AG04450 (cell line): Measurements from ENCODE around the gene SLC9A1. TPM values are rescaled to one million over a fixed set of nuclear protein-coding genes. Genes with fewer than 3 reads are reported as not detected.

Experiments used
- CTCF ChIA-PET: fragments of 300-600, 350-600 bp; formaldehyde crosslinking; extraction: SDS; loops from one replicate; lab custom pipeline; 2022; ENCODE audit warnings: antibody characterized with exemption, inconsistent platforms; lab: Charles Lee
- POLR2A ChIA-PET: fragments of 350-600 bp; formaldehyde crosslinking; extraction: SDS; loops from one replicate; lab custom pipeline; 2021; ENCODE audit warnings: antibody characterized with exemption, inconsistent platforms; lab: Yijun Ruan, JAX
- DNase-seq: peaks from one replicate; pipeline ENCODE4 v3.0.0-alpha.2; 2011; ENCODE audit warnings: low read depth, low spot score
- H3K27ac ChIP-seq: one replicate; pipeline ENCODE4 v1.5.1; 2012; ENCODE audit warnings: low read depth, low read length, control low read depth
- H3K27me3 ChIP-seq: one replicate; pipeline ENCODE4 v1.6.0; 2012; ENCODE audit warnings: low read length; ENCODE audit not compliant: control insufficient read depth, insufficient read depth
- H3K4me3 ChIP-seq: 2 replicates; pipeline ENCODE4 v1.5.1; 2011; ENCODE audit warnings: mild to moderate bottlenecking, low read depth, low read length, control low read depth
- H3K9me3 ChIP-seq: 2 replicates; pipeline ENCODE4 v1.5.1; 2012; ENCODE audit warnings: low read length; ENCODE audit not compliant: control insufficient read depth, insufficient read depth
- polyA plus RNA-seq: library from polyadenylated mRNA; depleted of rRNA; stranded (reverse); fragments of >200 nt; gene quantifications from 2 replicates; pipeline ENCODE4 v1.2.3, GENCODE V29; 2011
- TF ChIP-seq, protein P1 (sequence below): IDR thresholded peaks from 2 replicates; pipeline ENCODE4 v1.5.1; 2011; ENCODE audit warnings: low read depth, low read length, control low read depth, inconsistent platforms

The SLC9A1 gene
- polyA plus RNA-seq, 1 experiment: 10.8 TPM

- H3K4me3 ChIP-seq: no peak overlapping the region
- POLR2A ChIA-PET: interaction anchor here (1.2 kb wide), 1 partner anchor 52 kb away, joined by 5 read pairs; the partner anchor contains the start of gene SLC9A1
- no peak overlapping the region for H3K27ac ChIP-seq
- H3K27me3 ChIP-seq: no peaks in the 10 kb centered on the region
- CTCF ChIA-PET: interaction anchor here (0.9 to 13.2 kb wide), 11 partner anchors 9 to 292 kb away, joined by 3 to 348 read pairs (median 6); no protein-coding TSS in a partner anchor
- TF ChIP-seq, protein P1, sequence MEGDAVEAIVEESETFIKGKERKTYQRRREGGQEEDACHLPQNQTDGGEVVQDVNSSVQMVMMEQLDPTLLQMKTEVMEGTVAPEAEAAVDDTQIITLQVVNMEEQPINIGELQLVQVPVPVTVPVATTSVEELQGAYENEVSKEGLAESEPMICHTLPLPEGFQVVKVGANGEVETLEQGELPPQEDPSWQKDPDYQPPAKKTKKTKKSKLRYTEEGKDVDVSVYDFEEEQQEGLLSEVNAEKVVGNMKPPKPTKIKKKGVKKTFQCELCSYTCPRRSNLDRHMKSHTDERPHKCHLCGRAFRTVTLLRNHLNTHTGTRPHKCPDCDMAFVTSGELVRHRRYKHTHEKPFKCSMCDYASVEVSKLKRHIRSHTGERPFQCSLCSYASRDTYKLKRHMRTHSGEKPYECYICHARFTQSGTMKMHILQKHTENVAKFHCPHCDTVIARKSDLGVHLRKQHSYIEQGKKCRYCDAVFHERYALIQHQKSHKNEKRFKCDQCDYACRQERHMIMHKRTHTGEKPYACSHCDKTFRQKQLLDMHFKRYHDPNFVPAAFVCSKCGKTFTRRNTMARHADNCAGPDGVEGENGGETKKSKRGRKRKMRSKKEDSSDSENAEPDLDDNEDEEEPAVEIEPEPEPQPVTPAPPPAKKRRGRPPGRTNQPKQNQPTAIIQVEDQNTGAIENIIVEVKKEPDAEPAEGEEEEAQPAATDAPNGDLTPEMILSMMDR: peak; percentile 96
- no peak for DNase-seq
- no peaks in the 10 kb centered on the region for H3K9me3 ChIP-seq
Measured at GRCh38 chr1:27102707-27103468, 52.0 kb downstream of the SLC9A1 start.

DNA sequence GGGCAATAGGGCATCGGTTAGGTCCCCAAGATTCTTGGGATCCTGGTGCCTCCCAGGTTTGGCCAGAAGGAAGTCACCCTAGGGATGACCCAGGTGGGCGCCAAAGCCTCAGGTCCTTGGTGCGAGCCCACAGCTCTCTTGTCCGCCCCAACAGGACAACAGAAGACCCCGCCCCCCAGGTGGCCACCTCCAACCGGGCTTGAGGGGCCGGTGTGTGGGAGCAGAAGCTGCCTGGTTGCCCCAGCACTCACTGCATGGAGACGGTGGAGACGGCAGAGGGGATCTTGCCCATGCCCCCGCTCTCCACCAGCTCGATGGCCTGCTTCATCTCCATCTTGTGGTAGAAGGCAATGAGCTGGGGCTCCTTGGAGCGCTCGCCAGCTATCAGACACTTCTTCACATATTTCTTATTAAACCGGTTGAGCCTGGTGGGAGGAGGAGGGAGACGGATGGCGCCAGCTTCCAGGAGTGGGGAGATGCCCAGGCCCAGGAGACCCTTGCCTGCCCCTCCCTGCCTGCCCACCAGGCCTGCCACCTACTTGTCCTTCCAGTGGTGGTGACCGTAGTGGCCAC is 52.7 kb downstream of the SLC9A1 start:
- CTCF ChIA-PET: interaction anchor here (0.9 to 13.2 kb wide), 11 partner anchors 9 to 292 kb away, joined by 3 to 348 read pairs (median 6); no protein-coding TSS in a partner anchor
- TF ChIP-seq, protein P1: no peak
- H3K27me3 ChIP-seq: no peaks in the 10 kb centered on the region
- POLR2A ChIA-PET: interaction anchor here (1.2 kb wide), 1 partner anchor 52 kb away, joined by 5 read pairs; the partner anchor contains the start of gene SLC9A1
- H3K4me3 ChIP-seq: no peak overlapping the region
- no peak overlapping the region for H3K27ac ChIP-seq
- H3K9me3 ChIP-seq: no peaks in the 10 kb centered on the region
- DNase-seq: no peak

DNA sequence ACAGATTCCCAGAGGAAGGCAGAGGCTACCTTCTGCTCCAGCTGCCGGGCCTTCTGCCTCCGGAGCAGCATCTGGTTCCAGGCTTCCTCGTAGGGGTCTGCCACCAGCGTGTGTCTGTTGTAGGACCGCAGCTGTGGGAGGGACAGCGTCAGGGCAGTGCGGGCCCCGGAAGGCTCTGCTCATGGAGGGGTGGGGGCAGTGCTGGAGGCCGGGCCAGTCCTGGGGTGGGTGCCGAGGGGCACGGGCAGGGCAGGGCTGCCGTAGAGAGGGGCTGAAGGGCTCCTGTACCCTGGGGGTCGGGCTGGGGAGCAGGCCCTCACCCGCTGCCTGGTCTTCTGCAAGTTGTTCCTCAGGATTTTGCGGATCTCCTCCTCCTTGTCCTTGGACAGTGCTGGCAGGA is 53.2 kb downstream of the SLC9A1 start:
- H3K9me3 ChIP-seq: no peaks in the 10 kb centered on the region
- TF ChIP-seq, protein P1: no peak
- H3K4me3 ChIP-seq: no peak overlapping the region
- CTCF ChIA-PET: interaction anchor here (0.9 to 13.2 kb wide), 11 partner anchors 10 to 293 kb away, joined by 3 to 348 read pairs (median 6); no protein-coding TSS in a partner anchor
- DNase-seq: no peak
- POLR2A ChIA-PET: interaction anchor here (1.2 to 2.7 kb wide), 2 partner anchors 53 to 198 kb away, joined by 5 to 8 read pairs; partner anchors contain the start of gene SLC9A1
- no peaks in the 10 kb centered on the region for H3K27me3 ChIP-seq
- no peak overlapping the region for H3K27ac ChIP-seq

GRCh38 chr1:27101054-27101491 is 53.9 kb downstream of the SLC9A1 start:
- TF ChIP-seq, protein P1: no peak
- POLR2A ChIA-PET: interaction anchor here (2.7 kb wide), 1 partner anchor 199 kb away, joined by 8 read pairs; no protein-coding TSS in a partner anchor
- CTCF ChIA-PET: interaction anchor here (0.6 to 13.2 kb wide), 10 partner anchors 10 to 296 kb away, joined by 3 to 348 read pairs (median 8); no protein-coding TSS in a partner anchor
- no peaks in the 10 kb centered on the region for H3K9me3 ChIP-seq
- H3K27me3 ChIP-seq: no peaks in the 10 kb centered on the region
- DNase-seq: no peak
- no peak overlapping the region for H3K4me3 ChIP-seq
- no peak overlapping the region for H3K27ac ChIP-seq
